Ureter (tissue), 1 donor: ENCODE measurements around the gene PRDM2. TPM values are rescaled to one million over a fixed set of nuclear protein-coding genes. Genes with fewer than 3 reads are reported as not detected.

ENCODE experiments used
- DNase-seq: peaks from one replicate; pipeline ENCODE4 v3.0.0-alpha.2; 2020; ENCODE audit warnings: low spot score
- total RNA-seq: library from RNA; stranded (reverse); gene quantifications from one replicate; pipeline ENCODE4 v1.2.4, GENCODE V29; 2023
- donor health status: DM: yes; HTN: yes; CAD: no.

Gene PRDM2
- total RNA-seq, 1 donor from 2014 or later, result 83.1 TPM

DNA sequence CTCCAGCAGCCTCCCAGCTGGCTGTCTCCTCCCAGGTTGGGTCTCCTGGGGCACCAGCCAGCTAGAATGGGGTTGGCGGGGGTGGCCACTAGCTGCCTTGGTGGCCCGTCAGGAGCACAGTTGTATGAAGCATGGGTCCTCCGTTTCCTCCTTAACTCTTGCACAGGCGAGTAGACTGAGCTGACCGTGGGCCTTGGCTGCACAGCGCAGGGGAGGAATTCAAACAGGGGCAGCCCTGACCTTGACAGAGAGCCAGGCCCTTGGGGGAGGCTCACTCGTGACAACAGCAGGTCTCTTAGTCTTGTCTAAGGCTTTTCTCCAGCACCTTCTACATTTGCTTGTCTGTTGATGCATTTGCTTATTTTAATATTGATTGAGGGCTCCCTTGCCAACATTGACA lies 114.1 kb downstream of the PRDM2 start:
- DNase-seq, result no peak

DNA sequence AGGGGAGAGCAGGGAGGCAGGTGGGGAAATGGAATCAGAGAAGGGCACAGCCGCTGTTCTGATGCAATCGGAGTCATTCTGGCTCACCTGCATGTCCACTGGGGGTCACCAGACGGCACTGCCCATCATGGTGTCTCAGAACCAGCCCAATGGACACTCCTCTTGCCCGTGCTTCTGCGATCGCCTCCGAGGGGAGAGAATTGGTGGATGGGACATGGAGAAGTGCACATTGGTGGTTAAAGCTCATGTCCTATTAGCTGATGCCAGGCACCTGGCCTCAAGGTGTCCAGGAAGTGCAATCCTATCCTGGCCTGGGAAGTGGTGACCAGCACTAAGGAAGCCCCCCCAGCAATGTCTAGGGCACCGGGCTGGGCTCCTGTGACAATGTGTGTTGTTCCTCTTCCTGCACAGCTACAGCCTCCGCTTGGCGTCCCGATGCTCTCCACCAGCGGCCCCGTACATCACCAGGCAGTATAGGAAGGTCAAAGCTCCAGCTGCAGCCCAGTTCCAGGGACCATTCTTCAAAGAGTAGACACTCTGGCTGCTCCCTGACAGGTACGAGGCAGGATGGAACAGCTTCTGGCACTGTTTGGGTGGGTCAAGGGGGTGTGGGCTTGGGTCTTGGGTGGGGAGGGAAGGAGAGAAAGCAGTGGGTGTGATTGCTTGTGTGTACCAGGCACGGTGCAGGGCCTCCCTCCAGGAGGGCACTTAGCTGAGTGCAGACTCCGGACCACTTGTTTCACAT lies 116.2 kb downstream of the PRDM2 start:
- no peak for DNase-seq

GRCh38 chr1:13817906-13818305 lies 117.9 kb downstream of the PRDM2 start:
- DNase-seq, result no peak

DNA sequence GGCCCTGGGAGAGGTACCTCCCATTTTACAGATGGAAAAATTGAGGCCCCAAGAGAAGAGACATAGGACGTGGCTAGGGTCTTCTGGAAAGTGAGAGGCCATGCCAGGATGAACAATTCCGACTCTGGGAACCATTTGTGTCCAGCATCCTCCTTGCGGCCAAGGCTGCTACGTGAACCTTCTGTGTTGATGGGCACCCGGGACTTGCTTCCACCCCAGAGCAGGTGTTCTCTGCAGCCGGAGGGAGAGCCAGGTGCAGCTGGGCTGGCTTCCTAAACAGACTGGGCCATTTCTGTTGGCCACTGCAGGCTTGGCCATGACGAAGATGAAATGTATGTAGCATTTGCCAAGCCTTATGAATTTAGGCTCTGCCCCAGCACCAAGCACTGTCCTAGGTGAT lies 118.9 kb downstream of the PRDM2 start:
- DNase-seq, result no peak

GRCh38 chr1:13819642-13820041 lies 119.7 kb downstream of the PRDM2 start:
- DNase-seq, result no peak

DNA sequence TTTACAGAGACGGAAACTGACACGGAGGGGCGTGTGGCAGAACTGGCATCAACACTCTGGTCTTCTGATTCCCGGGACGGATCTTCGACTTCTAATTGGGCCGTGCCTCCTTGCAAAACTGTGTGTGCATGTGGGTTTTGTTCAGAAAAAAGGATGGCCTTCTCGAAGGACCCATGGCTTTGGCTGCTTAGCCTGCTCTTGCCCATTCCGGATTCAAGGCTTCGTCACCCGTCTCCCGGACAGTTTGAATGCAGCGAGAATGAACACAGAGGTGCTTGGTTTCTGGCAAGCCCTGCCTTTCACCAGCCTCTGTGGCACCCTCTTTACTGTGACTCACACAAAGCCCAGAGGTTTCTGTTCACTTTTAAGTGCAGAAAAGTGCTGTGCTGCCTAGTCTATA lies 120.1 kb downstream of the PRDM2 start:
- DNase-seq, result no peak

DNA sequence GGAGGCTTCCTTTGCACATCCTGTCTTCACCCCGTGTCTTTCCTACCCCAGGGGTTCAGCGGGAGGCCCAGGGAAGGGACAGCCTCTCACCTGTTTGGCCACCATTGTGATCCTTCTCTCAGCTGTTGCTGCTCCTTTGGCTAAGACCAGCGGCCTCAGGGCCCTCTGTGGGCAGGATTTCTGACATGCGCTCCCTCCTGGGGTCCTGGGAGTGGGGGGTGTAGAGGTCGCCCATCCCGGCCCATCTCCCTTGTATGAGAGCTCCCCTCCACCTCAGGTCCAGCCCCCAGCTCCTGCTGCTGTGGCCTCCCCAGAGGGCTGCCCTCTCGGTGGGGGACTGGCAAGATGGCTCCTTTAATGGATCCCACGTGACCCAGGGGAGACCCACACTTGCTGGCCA lies 120.5 kb downstream of the PRDM2 start:
- DNase-seq, result no peak

DNA sequence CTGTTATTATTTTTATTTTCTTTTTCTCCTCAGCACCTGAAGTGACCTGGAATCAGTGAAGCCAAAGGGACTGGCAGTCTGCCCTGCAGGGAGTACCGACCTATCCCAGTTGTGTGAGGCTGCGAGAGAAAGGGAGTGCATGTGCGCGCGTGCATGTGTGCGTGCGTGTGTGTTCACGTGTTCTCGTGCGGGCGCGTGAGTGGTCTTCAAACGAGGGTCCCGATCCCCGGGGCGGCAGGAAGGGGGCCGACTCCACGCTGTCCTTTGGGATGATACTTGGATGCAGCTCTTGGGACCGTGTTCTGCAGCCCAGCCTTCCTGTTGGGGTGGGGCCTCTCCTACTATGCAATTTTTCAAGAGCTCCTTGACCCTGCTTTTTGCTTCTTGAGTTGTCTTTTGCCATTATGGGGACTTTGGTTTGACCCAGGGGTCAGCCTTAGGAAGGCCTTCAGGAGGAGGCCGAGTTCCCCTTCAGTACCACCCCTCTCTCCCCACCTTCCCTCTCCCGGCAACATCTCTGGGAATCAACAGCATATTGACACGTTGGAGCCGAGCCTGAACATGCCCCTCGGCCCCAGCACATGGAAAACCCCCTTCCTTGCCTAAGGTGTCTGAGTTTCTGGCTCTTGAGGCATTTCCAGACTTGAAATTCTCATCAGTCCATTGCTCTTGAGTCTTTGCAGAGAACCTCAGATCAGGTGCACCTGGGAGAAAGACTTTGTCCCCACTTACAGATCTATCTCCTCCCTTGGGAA lies 123.3 kb downstream of the PRDM2 start:
- DNase-seq, result no peak

GRCh38 chr1:13823936-13824335 lies 123.9 kb downstream of the PRDM2 start:
- DNase-seq, result no peak

GRCh38 chr1:13824626-13825025 lies 124.6 kb downstream of the PRDM2 start:
- no peak for DNase-seq

DNA sequence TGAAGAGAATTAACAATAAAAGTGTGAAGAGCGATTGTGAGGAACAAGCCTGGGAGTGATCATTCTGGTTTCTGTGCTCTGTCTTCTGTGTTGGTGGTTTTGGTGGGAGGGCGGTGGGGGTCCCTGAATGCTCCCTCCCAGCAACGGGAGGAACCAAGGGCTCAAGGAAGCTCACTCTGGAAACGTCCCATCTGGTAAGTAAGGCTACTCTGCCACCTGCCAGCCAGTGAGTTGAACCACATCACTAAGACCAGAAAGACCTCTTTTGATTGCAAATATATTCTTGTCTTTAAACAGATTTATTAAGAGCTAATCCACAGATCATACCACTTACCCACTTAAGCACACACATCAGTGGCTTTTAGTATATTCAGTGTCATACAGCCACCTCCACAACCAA lies 125.0 kb downstream of the PRDM2 start:
- DNase-seq, result no peak

DNA sequence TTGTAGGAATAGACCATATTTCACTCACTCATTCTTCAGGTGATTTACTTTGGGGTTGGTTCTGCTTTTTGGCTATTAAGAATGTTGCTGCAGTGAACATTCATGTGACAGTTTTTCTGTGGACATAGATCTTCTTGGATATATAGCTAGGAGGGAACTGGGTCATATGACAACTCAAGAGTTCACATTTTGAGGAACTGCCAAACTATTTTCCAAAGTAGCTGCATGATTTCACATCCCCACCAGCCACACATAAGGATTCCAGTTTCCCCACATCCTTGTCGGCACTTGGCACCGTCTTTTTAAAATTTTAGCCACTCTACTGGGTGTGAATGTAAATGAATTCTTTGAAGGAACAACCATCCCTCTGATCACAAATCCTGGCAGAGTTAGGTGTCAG lies 126.0 kb downstream of the PRDM2 start:
- DNase-seq, result no peak

GRCh38 chr1:13826591-13826990 lies 126.6 kb downstream of the PRDM2 start:
- DNase-seq, result no peak

- DNase-seq, result peak; percentile 69
Observed at GRCh38 chr1:13828454-13829151, 128.6 kb downstream of the PRDM2 start.

DNA sequence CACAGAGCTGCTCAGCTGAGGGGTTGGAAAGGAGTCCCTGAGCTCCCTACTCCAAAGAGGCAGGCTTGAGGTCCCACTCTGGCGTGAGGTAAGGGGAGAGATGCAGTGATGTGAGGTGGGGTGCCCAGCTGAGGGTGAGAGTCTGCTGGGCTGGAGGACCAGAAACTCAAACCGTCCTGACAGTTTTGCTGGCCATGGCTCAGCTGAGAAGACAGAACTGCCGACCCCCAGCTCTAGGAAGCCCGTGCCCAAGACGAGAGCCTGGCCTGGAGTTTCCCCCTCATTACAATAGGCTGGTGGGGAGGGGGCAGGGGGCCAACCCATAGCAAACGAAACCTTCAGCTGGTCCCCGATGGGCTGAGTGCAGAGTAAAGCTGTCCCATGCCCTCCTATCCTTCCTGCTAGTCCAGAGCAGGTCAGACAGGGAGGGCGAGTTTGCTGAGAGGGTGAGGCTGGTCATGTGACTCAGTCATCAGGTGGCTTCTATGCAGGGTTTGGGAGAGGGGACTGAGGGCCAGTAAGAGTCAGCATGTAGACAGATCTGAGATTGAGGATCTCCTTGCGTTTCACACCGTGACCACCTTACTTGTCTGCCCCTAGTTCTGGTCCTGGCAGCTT lies 129.3 kb downstream of the PRDM2 start:
- peak; percentile 77 for DNase-seq

DNA sequence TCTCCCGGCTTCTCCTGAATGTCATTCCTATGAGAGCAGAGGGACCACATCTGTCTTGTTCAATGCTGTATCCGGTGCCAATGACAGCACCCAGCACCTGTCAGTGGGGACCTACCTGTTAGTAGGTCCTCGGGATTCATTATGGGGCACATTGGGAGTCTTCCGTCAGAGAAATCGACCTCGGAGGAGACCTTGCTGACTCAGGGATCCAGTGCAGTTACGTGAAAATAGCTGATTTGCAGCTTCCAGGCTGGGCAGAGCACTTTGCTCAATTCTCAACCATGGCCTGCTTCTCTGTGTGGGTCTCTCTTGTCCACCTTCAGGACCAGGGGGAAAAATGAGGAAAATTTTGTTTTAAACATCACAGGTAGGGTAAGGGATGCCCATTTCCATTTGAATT lies 130.2 kb downstream of the PRDM2 start:
- DNase-seq, result no peak

DNA sequence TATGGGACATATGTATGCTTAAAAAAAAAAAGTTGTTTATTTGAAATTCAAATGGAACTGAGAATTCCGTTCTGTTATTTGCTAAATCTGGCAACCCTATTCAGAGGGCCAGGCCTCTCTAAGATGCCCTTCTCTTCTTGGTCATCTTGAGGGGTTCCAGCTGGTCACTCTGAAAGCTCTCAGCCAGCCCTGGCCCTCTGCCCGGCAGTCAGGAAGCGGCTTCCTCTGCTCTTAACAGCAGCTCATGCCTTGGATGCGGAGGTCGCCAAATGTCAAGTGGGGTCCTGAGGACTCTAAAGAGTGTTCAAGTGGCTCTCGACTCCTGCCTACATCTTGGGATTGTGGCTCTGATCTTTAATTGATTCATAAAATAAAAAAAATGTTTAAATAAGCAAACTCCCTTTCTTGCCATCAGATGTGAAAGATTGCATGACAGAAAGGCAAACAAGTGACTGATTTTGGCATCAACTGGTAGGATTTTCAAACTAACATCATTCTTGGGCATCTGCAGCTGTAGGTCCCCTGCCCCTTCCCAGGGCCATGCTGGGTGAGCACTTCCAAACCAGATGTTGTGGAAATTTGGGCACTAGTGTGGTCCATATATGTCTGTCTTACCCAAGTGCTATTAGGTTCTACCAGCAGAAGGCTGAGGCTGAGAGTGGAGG lies 130.8 kb downstream of the PRDM2 start:
- DNase-seq, result no peak

- DNase-seq, result no peak
Observed at GRCh38 chr1:13832100-13832499, 132.1 kb downstream of the PRDM2 start.

DNA sequence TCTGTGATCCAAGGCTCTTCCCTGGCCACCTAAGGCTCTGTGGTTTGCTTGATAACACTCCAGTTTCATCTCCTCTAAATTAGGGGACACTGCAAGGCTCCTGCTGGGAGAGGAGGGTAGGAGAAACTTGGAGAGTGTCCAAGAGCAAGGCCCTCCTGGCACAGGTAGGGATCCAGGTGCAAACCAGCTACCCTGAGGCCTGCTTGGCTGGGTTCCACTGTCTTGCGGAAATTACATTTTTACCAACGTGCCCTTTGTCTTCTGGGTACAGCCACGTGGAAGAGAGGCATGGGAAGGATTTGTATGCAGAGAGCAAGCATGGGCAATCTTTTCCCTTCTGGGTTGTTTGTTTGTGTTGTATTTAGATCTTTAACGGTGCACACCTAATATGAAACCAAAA lies 132.5 kb downstream of the PRDM2 start:
- DNase-seq, result no peak

GRCh38 chr1:13836136-13836535 lies 136.1 kb downstream of the PRDM2 start:
- no peak for DNase-seq

GRCh38 chr1:13836631-13837030 lies 136.6 kb downstream of the PRDM2 start:
- no peak for DNase-seq

DNA sequence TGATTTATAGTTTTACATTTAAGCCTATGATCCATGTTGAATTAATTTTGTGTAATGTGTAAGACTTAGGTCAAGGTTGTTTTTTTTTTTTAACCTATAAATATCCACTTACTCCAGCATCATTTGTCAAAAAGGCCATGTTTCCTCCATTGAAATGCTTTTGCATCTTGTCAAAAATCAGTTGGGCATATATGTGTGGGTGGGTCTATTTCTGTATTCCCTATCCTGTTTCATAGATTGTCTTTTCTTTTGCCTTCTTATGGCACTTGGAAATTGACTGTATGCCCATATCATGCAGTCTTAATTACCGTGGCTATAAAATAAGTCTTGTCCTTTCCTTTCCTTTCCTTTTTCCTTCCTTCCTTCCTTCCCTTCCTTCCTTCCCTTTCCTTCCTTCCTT lies 138.2 kb downstream of the PRDM2 start:
- no peak for DNase-seq
